Suppressor macrophage (primary cell): ENCODE results near the gene BPTF.
"Not testable (repeated sequence)": the region's sequence is repeated elsewhere in the genome, so short reads cannot be mapped to it uniquely, and the experiment has no call there.

Experiments used
- DNase-seq, 4 experiments: peaks; one replicate each; pipeline ENCODE4 v3.0.0-alpha.2; 2020 to 2022
- total RNA-seq, 17 experiments: gene quantifications; one replicate each; lab custom pipeline; 2026; ENCODE audit warnings: mixed read lengths in 6 of 17, inconsistent platforms in 3 of 17; lab: John Stamatoyannopoulos, UW

Gene BPTF
- 35.3 to 155 (median 87.2) reads per million in 17 experiments for total RNA-seq

- peak; percentile 95 to 97 (median 97) for DNase-seq
These were observed at the start of gene BPTF for GRCh38 chr17:67824735-67825626. TSS of gene BPTF (plus strand) at chr17:67825503. CDS start at chr17:67825725, 222 bp downstream.

GRCh38 chr17:67779098-67779672, 46.1 kb upstream of the BPTF start:
- peak; percentile 40 to 69 (median 54) for DNase-seq

- DNase-seq, result no peak
These were observed 40.8 kb upstream of the BPTF start for GRCh38 chr17:67784364-67785121.

- DNase-seq, result no peak
These were observed 40.2 kb upstream of the BPTF start for GRCh38 chr17:67785122-67785477.

- DNase-seq, result no peak
These were observed 39.8 kb upstream of the BPTF start for GRCh38 chr17:67785504-67785903.

- peak; percentile 82 to 89 (median 86) for DNase-seq
These were observed 24.8 kb upstream of the BPTF start for GRCh38 chr17:67800495-67800928.

GRCh38 chr17:67801626-67802175, 23.6 kb upstream of the BPTF start:
- DNase-seq, result no peak

GRCh38 chr17:67810464-67810863, 14.8 kb upstream of the BPTF start:
- DNase-seq, result no peak

GRCh38 chr17:67812380-67812779, 12.9 kb upstream of the BPTF start:
- DNase-seq, result not testable (repeated sequence)

- DNase-seq, result no peak
These were observed 11.5 kb upstream of the BPTF start for GRCh38 chr17:67813803-67814180.

- no peak for DNase-seq
These were observed 6.9 kb upstream of the BPTF start for GRCh38 chr17:67818110-67819002.

- DNase-seq, result no peak
These were observed 5.6 kb upstream of the BPTF start for GRCh38 chr17:67819722-67820121.

- no peak for DNase-seq
These were observed 3.4 kb upstream of the BPTF start for GRCh38 chr17:67821871-67822367.

- peak; percentile 19 to 67 (median 44) for DNase-seq
These were observed 611 bp downstream of the BPTF start for GRCh38 chr17:67825627-67826601.

GRCh38 chr17:67829331-67829730, 4.0 kb downstream of the BPTF start:
- no peak for DNase-seq

- DNase-seq, result no peak
These were observed 5.1 kb downstream of the BPTF start for GRCh38 chr17:67830440-67830839.

- DNase-seq, result no peak
These were observed 6.0 kb downstream of the BPTF start for GRCh38 chr17:67831268-67831667.

GRCh38 chr17:67833134-67833533, 7.8 kb downstream of the BPTF start:
- no peak for DNase-seq

- DNase-seq, result no peak
These were observed 8.8 kb downstream of the BPTF start for GRCh38 chr17:67833946-67834631.

GRCh38 chr17:67834634-67835033, 9.3 kb downstream of the BPTF start:
- DNase-seq, result no peak
